ENCODE data around the gene CCL14.

DNA sequence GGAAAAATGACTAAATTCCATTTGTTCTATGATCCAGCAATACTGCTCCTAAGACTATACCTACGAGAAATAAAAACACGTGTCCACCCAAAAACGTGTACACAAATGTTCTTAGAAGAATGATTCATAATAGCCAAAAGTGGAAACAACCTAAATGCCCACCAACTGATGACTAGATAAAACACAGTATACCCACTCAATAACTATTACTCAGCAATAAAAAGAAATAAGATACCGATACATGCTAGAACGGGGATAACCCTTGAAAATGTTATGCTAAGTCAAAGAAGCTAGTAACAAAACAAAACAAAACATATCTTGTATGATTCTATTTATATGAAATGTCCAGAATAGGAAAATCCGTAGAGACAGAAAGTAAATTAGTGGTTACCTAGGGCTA lies 22.9 kb downstream of the CCL14 start:
- TF ChIP-seq, protein P1, sequence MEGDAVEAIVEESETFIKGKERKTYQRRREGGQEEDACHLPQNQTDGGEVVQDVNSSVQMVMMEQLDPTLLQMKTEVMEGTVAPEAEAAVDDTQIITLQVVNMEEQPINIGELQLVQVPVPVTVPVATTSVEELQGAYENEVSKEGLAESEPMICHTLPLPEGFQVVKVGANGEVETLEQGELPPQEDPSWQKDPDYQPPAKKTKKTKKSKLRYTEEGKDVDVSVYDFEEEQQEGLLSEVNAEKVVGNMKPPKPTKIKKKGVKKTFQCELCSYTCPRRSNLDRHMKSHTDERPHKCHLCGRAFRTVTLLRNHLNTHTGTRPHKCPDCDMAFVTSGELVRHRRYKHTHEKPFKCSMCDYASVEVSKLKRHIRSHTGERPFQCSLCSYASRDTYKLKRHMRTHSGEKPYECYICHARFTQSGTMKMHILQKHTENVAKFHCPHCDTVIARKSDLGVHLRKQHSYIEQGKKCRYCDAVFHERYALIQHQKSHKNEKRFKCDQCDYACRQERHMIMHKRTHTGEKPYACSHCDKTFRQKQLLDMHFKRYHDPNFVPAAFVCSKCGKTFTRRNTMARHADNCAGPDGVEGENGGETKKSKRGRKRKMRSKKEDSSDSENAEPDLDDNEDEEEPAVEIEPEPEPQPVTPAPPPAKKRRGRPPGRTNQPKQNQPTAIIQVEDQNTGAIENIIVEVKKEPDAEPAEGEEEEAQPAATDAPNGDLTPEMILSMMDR (conservative IDR thresholded peaks at IDR 0.05 in 1 of 2, IDR thresholded peaks at IDR 0.05 in 1 of 2; ENCODE audit: low read depth in 1 of 2, low read length in 2 of 2), result no peak
- no peak for TF ChIP-seq EZH2 (IDR thresholded peaks at IDR 0.05; ENCODE audit: low read length, missing control alignments)

Data from fibroblast of lung (primary cell).